ENCODE data around the gene PRKAR1B. TPM values are rescaled to one million over a fixed set of nuclear protein-coding genes. Genes with fewer than 3 reads are reported as not detected.

Gene PRKAR1B
- total and polyA plus RNA-seq, 2 donors (not counting 1 experiment from before 2014, with no cell fraction given), result 4.5 to 8.6 TPM

DNA sequence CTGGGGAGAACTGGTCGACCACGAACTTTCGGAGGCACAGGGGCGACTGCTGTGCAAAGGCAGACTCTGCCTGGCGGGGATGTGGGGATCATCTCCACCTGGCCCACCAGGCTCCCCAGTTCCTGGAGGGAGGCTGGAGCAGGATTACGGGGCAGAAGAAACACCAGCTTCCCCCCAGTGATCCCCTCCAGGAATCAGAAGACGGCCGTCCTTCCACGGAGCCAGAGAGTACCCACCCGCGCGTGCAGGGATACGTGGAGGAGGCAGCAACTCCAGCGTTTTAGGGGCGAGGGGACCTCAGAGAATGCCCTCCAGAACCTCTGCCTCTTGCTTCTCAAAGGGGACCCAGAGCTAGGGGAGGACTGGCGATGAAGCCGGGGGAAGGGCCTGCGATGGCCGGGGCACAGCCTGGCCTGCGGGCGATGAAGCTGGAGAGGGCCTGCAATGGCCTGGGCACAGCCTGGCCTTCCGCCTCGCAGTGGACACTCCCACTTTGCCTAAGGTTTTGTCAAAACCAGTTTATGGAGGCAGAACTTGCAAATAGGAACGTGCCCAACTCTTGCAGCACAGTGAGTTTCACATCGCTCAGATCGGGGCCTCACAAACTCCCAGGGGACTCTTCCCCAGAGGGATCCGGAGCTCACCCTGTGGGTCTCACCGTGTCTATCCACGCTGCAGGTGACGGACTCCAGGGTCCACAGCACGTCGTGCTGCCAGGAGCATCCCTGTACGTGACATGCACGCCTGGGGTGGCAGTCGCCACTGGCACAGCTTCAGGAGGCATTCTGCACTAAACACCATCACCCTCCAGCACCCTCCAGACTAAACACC, 129.5 kb downstream of the PRKAR1B start:
- no peak for TF ChIP-seq EZH2 (IDR thresholded peaks at IDR 0.05; ENCODE audit: borderline replicate concordance, insufficient read depth, low read depth, low read length, poor library complexity, severe bottlenecking)
- TF ChIP-seq, protein P1, sequence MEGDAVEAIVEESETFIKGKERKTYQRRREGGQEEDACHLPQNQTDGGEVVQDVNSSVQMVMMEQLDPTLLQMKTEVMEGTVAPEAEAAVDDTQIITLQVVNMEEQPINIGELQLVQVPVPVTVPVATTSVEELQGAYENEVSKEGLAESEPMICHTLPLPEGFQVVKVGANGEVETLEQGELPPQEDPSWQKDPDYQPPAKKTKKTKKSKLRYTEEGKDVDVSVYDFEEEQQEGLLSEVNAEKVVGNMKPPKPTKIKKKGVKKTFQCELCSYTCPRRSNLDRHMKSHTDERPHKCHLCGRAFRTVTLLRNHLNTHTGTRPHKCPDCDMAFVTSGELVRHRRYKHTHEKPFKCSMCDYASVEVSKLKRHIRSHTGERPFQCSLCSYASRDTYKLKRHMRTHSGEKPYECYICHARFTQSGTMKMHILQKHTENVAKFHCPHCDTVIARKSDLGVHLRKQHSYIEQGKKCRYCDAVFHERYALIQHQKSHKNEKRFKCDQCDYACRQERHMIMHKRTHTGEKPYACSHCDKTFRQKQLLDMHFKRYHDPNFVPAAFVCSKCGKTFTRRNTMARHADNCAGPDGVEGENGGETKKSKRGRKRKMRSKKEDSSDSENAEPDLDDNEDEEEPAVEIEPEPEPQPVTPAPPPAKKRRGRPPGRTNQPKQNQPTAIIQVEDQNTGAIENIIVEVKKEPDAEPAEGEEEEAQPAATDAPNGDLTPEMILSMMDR (IDR thresholded peaks at IDR 0.05), result no peak
- H3K4me2 ChIP-seq (replicated peaks; ENCODE audit: low read depth, low read length, poor library complexity, severe bottlenecking), result no peak overlapping the region
- peaks cover 35% of the 10 kb centered on the region for H3K4me1 Mint-ChIP-seq
- no peak overlapping the region for H3K9ac ChIP-seq (ENCODE audit: low read length)
- no peaks in the 10 kb centered on the region for H3K9me3 Mint-ChIP-seq (ENCODE audit: insufficient read depth)
- ATAC-seq (ENCODE audit: low read depth), result no peak
- intact Hi-C loops (cut with micrococcal nuclease), result no loop called here
- H3K27me3 ChIP-seq (replicated peaks in 1 of 4; ENCODE audit: control extremely low read depth in 1 of 4, control insufficient read depth in 3 of 4, insufficient read depth in 4 of 4, low read length in 3 of 4), result no peaks in the 10 kb centered on the region
- H2AFZ ChIP-seq (ENCODE audit: insufficient read depth, low read depth, low read length, poor library complexity, severe bottlenecking), result no peak overlapping the region
- no peaks in the 10 kb centered on the region for H3K27me3 Mint-ChIP-seq
- DNase-seq, result no peak
- H3K4me1 ChIP-seq (ENCODE audit: control insufficient read depth in 2 of 2, insufficient read depth in 2 of 2, low read length in 2 of 2), result peaks cover 26 to 36% of the 10 kb centered on the region in 2 donors
- no peak overlapping the region for H3K4me3 ChIP-seq (ENCODE audit: control extremely low read depth in 1 of 5, extremely low read depth in 1 of 5, insufficient read depth in 1 of 5, low read depth in 2 of 5, low read length in 4 of 5)
- H3K9me3 ChIP-seq (ENCODE audit: control extremely low read depth in 1 of 3, control insufficient read depth in 2 of 3, insufficient read depth in 1 of 3, low read length in 2 of 3), result peaks cover 0 to 24% (median 3%) of the 10 kb centered on the region in 3 donors
- no peak overlapping the region for H3K27ac ChIP-seq (ENCODE audit: low read length in 2 of 2)
- no peaks in the 10 kb centered on the region for H4K20me1 ChIP-seq (ENCODE audit: control insufficient read depth, insufficient read depth, low read length, poor library complexity, severe bottlenecking)
- H3K36me3 ChIP-seq (replicated peaks in 1 of 2; ENCODE audit: control extremely low read depth in 1 of 2, control insufficient read depth in 1 of 2, extremely low read depth in 1 of 2, insufficient read depth in 2 of 2, low read length in 1 of 2), result no peaks in the 10 kb centered on the region
- H3K4me3 Mint-ChIP-seq, result no peak overlapping the region
- no peak overlapping the region for H3K27ac Mint-ChIP-seq
- H3K79me2 ChIP-seq (ENCODE audit: control insufficient read depth, insufficient read depth, low read length), result no peaks in the 10 kb centered on the region
- WGBS (ENCODE audit: insufficient coverage), result 79% methylated on average over 35 of the region's 35 CpGs
- ChIA-PET POLR2A (no interaction called here), CTCF (no interaction called here)

DNA sequence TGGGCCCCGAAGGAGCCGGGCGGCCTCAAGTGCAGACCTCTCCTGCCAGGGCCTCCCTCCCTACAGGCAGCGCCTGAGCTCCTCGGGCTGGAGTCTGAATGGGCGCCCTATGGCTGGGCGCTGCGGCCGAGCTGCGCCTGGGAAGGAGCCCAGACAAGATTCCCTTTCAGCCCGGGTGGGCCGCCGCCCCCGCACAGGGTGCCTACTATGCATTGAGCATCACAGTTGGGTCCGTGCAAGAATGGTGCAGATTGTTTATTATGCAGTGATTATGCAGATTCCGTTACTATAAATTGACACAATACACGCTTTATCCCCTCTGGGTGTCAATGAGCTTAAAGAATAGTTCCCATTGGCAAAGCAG, 130.3 kb downstream of the PRKAR1B start:
- H3K79me2 ChIP-seq (ENCODE audit: control insufficient read depth, insufficient read depth, low read length), result no peaks in the 10 kb centered on the region
- Mint-ChIP-seq H3K4me1 (peaks cover 31% of the 10 kb centered on the region), H3K27ac (no peak overlapping the region), H3K4me3 (no peak overlapping the region), H3K9me3 (ENCODE audit: insufficient read depth) (no peaks in the 10 kb centered on the region), H3K27me3 (no peaks in the 10 kb centered on the region)
- H3K36me3 ChIP-seq (replicated peaks in 1 of 2; ENCODE audit: control extremely low read depth in 1 of 2, control insufficient read depth in 1 of 2, extremely low read depth in 1 of 2, insufficient read depth in 2 of 2, low read length in 1 of 2), result no peaks in the 10 kb centered on the region
- ATAC-seq (ENCODE audit: low read depth), result no peak
- H3K27ac ChIP-seq (ENCODE audit: low read length in 2 of 2), result no peak overlapping the region
- CTCF ChIA-PET, result no interaction called here
- no peak overlapping the region for H3K4me2 ChIP-seq (replicated peaks; ENCODE audit: low read depth, low read length, poor library complexity, severe bottlenecking)
- no peak overlapping the region for H2AFZ ChIP-seq (ENCODE audit: insufficient read depth, low read depth, low read length, poor library complexity, severe bottlenecking)
- WGBS (ENCODE audit: insufficient coverage), result 98% methylated on average over 11 of the region's 17 CpGs
- H3K9me3 ChIP-seq (ENCODE audit: control extremely low read depth in 1 of 3, control insufficient read depth in 2 of 3, insufficient read depth in 1 of 3, low read length in 2 of 3), result peaks cover 0 to 17% (median 3%) of the 10 kb centered on the region in 3 donors
- POLR2A ChIA-PET, result no interaction called here
- H4K20me1 ChIP-seq (ENCODE audit: control insufficient read depth, insufficient read depth, low read length, poor library complexity, severe bottlenecking), result no peaks in the 10 kb centered on the region
- H3K9ac ChIP-seq (ENCODE audit: low read length), result no peak overlapping the region
- peaks cover 19 to 29% of the 10 kb centered on the region in 2 donors for H3K4me1 ChIP-seq (ENCODE audit: control insufficient read depth in 2 of 2, insufficient read depth in 2 of 2, low read length in 2 of 2)
- H3K4me3 ChIP-seq (ENCODE audit: control extremely low read depth in 1 of 5, extremely low read depth in 1 of 5, insufficient read depth in 1 of 5, low read depth in 2 of 5, low read length in 4 of 5), result no peak overlapping the region
- no peak for DNase-seq
- intact Hi-C loops (cut with micrococcal nuclease), result no loop called here
- H3K27me3 ChIP-seq (replicated peaks in 1 of 4; ENCODE audit: control extremely low read depth in 1 of 4, control insufficient read depth in 3 of 4, insufficient read depth in 4 of 4, low read length in 3 of 4), result no peaks in the 10 kb centered on the region
- TF ChIP-seq, protein P1 (IDR thresholded peaks at IDR 0.05), result no peak
- no peak for TF ChIP-seq EZH2 (IDR thresholded peaks at IDR 0.05; ENCODE audit: borderline replicate concordance, insufficient read depth, low read depth, low read length, poor library complexity, severe bottlenecking)

Measured in B cell (primary cell).